Measurements from ENCODE around the gene OOSP4B. TPM values are rescaled to one million over a fixed set of nuclear protein-coding genes. Genes with fewer than 3 reads are reported as not detected.

Gene OOSP4B
- total RNA-seq (2022; extraction: Qiagen RNA extraction) = not detected in 5 replicates

GRCh38 chr11:60016881-60017280 lies at the start of gene OOSP4B:
OOSP4B (plus strand) TSS chr11:60017181.

GRCh38 chr11:60040109-60040508 lies 23.1 kb downstream of the OOSP4B start, which contains the start of gene OOSP2:
OOSP2 (plus strand) TSS chr11:60040409; CDS start chr11:60040460, 51 bp downstream.

GRCh38 chr11:60056349-60056969 lies 39.5 kb downstream of the OOSP4B start, which contains the start of gene MS4A3:
MS4A3 (plus strand) TSS chr11:60056665; CDS start chr11:60061161, 4,496 bp downstream.

Other genes starting within 250 kb of the OOSP4B start
- 63.5 to 70.4 TPM (median 65.0 TPM) in 5 replicates for gene MRPL16, start 206.4 kb upstream of the OOSP4B start, total RNA-seq (2022; extraction: Qiagen RNA extraction)
- not detected in 5 replicates for gene CBLIF, start 171.7 kb upstream of the OOSP4B start, total RNA-seq (2022; extraction: Qiagen RNA extraction)
- 0.15 to 0.55 TPM (median 0.28 TPM) in 5 replicates for gene TCN1, start 150.7 kb upstream of the OOSP4B start, total RNA-seq (2022; extraction: Qiagen RNA extraction)
- not detected in 5 replicates for gene OOSP3, start 138.4 kb upstream of the OOSP4B start, total RNA-seq (2022; extraction: Qiagen RNA extraction)
- gene OOSP1, start 78.7 kb upstream of the OOSP4B start, total RNA-seq (2022; extraction: Qiagen RNA extraction) = not detected in 5 replicates
- not detected in 5 replicates for gene OOSP4A, start 53.1 kb upstream of the OOSP4B start, total RNA-seq (2022; extraction: Qiagen RNA extraction)
- gene OOSP2, start 23.2 kb downstream of the OOSP4B start, total RNA-seq (2022; extraction: Qiagen RNA extraction) = not detected in 5 replicates
- not detected in 5 replicates for gene MS4A3, start 39.5 kb downstream of the OOSP4B start, total RNA-seq (2022; extraction: Qiagen RNA extraction)
- gene MS4A2, start 71.5 kb downstream of the OOSP4B start, total RNA-seq (2022; extraction: Qiagen RNA extraction) = not detected in 5 replicates
- not detected in 5 replicates for gene MS4A6A, start 165.9 kb downstream of the OOSP4B start, total RNA-seq (2022; extraction: Qiagen RNA extraction)
- gene MS4A4E, start 226.0 kb downstream of the OOSP4B start, total RNA-seq (2022; extraction: Qiagen RNA extraction) = not detected in 5 replicates

Measured in A549 treated with Hydrocortisone at 1 μM for 4 hours (cell line).